HG03571 (cell line): ENCODE measurements around the gene TP53BP2.
"Not testable (repeated sequence)": the region's sequence is repeated elsewhere in the genome, so short reads cannot be mapped to it uniquely, and the experiment has no call there.

Experiments
- ATAC-seq: cut with Tn5 transposase; IDR thresholded peaks from one replicate; pipeline ENCODE4 v1.9.1; 2021; ENCODE audit not compliant: unreplicated experiment

The TP53BP2 gene

GRCh38 chr1:223832637-223832943 is 13.2 kb downstream of the TP53BP2 start:
- ATAC-seq: peak; percentile 37

GRCh38 chr1:223831755-223832636 is 13.8 kb downstream of the TP53BP2 start:
- peak; percentile 23 for ATAC-seq

- ATAC-seq: no peak
These were observed 16.1 kb downstream of the TP53BP2 start for GRCh38 chr1:223829678-223830077.

GRCh38 chr1:223828162-223828848 is 17.4 kb downstream of the TP53BP2 start:
- ATAC-seq: no peak

GRCh38 chr1:223827193-223827663 is 18.5 kb downstream of the TP53BP2 start:
- no peak for ATAC-seq

GRCh38 chr1:223825767-223826748 is 19.7 kb downstream of the TP53BP2 start:
- ATAC-seq: no peak

DNA sequence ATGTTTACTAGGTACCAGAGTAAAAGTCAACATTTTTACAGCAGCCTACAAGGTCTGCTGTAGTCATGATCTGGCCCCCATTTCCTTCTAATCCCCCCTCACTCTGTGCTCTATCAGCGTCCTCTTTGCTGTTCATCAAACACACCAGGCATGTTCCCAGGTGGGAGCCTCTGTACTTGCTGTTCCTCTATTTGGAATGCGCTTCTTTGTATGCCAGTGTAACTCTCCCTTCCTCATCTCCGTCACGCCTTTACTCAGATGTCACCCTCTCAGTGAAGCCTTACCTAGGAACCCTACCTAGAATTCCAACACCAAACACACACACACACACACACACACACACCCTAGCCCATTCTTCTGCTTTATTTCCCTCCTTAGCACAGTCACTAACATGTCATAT is 21.0 kb downstream of the TP53BP2 start:
- ATAC-seq: no peak

DNA sequence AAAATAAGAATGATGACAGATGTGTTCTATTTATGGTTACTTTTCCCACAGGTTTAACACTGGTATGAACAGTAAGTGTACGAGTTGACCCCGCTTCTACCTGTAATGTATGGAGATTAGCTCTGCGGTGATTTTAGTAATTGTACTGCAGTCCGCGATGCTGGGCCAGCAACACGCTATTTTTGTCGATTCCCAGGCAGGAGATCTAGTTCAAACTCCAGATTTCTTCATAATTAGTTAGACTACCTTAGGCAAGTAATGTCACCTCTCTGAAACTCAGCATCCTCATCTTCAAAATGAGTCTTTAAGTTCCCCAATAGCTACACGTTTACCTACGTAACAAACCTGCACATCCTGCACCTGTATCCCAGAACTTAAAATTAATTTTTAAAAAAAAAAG is 21.5 kb downstream of the TP53BP2 start:
- no peak for ATAC-seq

DNA sequence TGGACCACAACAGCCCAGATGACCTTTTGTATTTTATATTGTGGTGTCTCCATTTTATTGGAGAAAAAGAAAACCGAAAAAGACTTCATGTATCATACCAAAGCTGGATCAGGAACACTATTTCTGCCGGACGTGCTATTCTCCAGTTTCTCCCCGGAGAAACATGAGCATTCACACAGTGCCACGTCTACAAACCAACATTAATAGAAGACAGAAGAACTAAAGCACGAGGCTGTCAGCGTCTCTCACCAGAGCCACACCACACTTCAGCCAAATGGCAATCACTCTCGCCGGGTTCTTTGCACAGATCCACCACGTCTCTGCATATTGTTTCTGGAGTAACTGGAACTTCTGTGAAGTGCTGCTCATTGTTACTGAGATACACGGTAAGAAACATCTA is 24.8 kb downstream of the TP53BP2 start:
- ATAC-seq: no peak

GRCh38 chr1:223820515-223820858 is 25.3 kb downstream of the TP53BP2 start:
- no peak for ATAC-seq

- no peak for ATAC-seq
These were observed 25.8 kb downstream of the TP53BP2 start for GRCh38 chr1:223819730-223820514.

DNA sequence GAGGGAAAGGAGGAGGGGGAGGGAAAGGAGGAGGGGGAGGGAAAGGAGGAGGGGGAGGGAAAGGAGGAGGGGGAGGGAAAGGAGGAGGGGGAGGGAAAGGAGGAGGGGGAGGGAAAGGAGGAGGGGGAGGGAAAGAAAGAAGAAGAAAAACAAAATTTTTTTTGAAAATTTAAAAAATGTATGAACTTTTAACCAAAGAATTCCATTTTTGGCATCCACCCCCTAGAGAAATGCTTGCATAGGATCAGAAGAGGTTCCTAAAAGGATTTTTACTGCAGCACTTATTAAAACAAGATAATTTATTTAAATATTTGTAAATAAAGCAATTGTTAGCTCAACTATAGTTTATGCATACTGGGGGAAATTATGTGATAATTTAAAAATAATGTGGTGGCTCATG is 28.5 kb downstream of the TP53BP2 start:
- ATAC-seq: not testable (repeated sequence)

- ATAC-seq: no peak
These were observed 29.9 kb downstream of the TP53BP2 start for GRCh38 chr1:223815865-223816264.

DNA sequence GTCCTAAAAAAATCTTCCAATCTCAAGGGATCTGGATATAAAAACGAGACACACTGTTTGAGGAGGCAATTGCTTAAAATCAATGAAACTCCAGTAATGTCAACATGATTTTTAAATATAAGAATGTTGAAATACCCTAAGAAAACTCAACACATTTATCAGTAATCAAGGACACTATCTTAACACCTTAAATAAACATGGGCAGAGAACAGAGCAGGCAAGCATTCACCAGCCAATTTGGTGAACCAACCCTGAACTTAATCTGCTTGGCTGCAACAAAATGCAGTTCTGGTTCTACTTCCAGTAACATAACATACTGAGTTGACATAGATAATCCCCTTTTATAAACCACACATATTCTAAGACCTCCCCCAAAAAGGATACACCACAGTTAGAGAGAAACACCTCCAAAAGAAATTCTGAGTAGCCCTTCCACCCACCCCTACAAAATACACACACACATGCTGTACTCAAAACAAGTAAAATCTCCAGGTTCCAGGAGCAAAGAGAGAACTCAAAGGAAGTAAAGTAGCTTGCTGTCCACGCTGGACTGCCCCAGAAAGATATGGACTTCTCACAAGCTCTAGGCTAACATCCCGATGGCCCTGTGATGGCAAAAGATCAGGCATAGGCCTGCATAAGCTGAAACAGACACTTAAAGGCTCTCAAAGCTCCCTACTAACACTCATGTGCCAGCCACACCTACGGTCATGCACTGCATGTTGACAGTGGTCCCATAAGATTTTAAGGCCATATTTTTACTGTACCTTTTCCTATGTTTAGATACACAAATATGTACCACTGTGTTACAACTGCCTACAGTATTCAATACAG is 30.5 kb downstream of the TP53BP2 start:
- no peak for ATAC-seq

GRCh38 chr1:223813645-223814044 is 32.1 kb downstream of the TP53BP2 start:
- ATAC-seq: no peak

GRCh38 chr1:223811634-223812101 is 34.1 kb downstream of the TP53BP2 start:
- ATAC-seq: no peak

- ATAC-seq: no peak
These were observed 35.2 kb downstream of the TP53BP2 start for GRCh38 chr1:223810586-223810985.

DNA sequence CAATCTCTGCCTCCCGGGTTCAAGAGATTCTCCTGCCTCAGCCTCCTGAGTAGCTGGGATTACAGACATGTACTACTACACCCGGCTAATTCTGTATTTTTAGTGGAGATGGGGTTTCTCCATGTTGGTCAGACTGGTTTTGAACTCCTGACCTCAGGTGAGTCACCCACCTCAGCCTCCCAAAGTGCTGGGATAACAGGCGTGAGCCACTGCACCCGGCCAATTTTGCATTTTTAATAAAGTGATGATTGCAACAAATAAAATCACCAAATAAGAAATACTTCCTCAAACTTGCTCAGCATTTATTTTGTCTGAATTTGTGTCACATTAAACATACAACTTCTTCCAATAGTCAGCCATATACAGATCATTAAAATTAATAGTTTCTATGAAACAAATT is 35.8 kb downstream of the TP53BP2 start:
- not testable (repeated sequence) for ATAC-seq

GRCh38 chr1:223803211-223803610 is 42.5 kb downstream of the TP53BP2 start:
- ATAC-seq: no peak
